HEK293T (cell line): ENCODE measurements around the gene METTL16.

ENCODE experiments used
- CTCF ChIA-PET: fragments of 350-600 bp; formaldehyde crosslinking; extraction: SDS; loops from one replicate; lab custom pipeline; 2021; ENCODE audit warnings: antibody characterized with exemption, inconsistent platforms; lab: Yijun Ruan, JAX
- POLR2A ChIA-PET: fragments of 350-600 bp; formaldehyde crosslinking; extraction: SDS; loops from one replicate; lab custom pipeline; 2020; ENCODE audit warnings: antibody characterized with exemption, inconsistent platforms; lab: Yijun Ruan, JAX
- DNase-seq: peaks from one replicate; pipeline ENCODE4 v3.0.0; 2012; ENCODE audit warnings: mixed read lengths; ENCODE audit errors: extremely low spot score
- ARNT ChIP-seq: fragments of 450-650 bp; IDR thresholded peaks from 2 replicates; pipeline ENCODE4 v1.6.1; 2017; ENCODE audit warnings: mild to moderate bottlenecking
- BHLHE40 ChIP-seq: fragments of 450-650 bp; IDR thresholded peaks from 2 replicates; pipeline ENCODE4 v1.6.1; 2016; ENCODE audit warnings: mild to moderate bottlenecking, moderate library complexity, borderline replicate concordance
- CTBP1 ChIP-seq: fragments of 450-650 bp; IDR thresholded peaks from 2 replicates; pipeline ENCODE4 v1.6.1; 2016; ENCODE audit warnings: borderline replicate concordance
- ELF4 ChIP-seq: fragments of 450-650 bp; IDR thresholded peaks from 2 replicates; pipeline ENCODE4 v1.6.1; 2017; ENCODE audit warnings: antibody characterized with exemption
- FOXA1 ChIP-seq: fragments of 450-650 bp; IDR thresholded peaks from 2 replicates; pipeline ENCODE4 v1.6.1; 2016; ENCODE audit warnings: mild to moderate bottlenecking
- FOXK2 ChIP-seq: fragments of 450-650 bp; IDR thresholded peaks from 2 replicates; pipeline ENCODE4 v1.6.1; 2016; ENCODE audit warnings: mild to moderate bottlenecking
- FOXM1 ChIP-seq: fragments of 450-650 bp; IDR thresholded peaks from 2 replicates; pipeline ENCODE4 v1.6.1; 2017; ENCODE audit warnings: mild to moderate bottlenecking, borderline replicate concordance
- HDGF ChIP-seq: fragments of 450-650 bp; IDR thresholded peaks from 2 replicates; pipeline ENCODE4 v1.6.1; 2017; ENCODE audit warnings: antibody characterized with exemption, borderline replicate concordance
- L3MBTL2 ChIP-seq: fragments of 450-650 bp; conservative IDR thresholded peaks from 2 replicates; pipeline ENCODE4 v1.6.1; 2016; ENCODE audit warnings: mild to moderate bottlenecking
- LEF1 ChIP-seq: fragments of 450-650 bp; IDR thresholded peaks from 2 replicates; pipeline ENCODE4 v1.6.1; 2017; ENCODE audit warnings: mild to moderate bottlenecking, borderline replicate concordance
- NFRKB ChIP-seq: fragments of 450-650 bp; IDR thresholded peaks from 2 replicates; pipeline ENCODE4 v1.6.1; 2016; ENCODE audit warnings: mild to moderate bottlenecking, moderate library complexity
- SP1 ChIP-seq: fragments of 450-650 bp; IDR thresholded peaks from 2 replicates; pipeline ENCODE4 v1.6.1; 2017
- SUZ12 ChIP-seq: fragments of 450-650 bp; IDR thresholded peaks from 2 replicates; pipeline ENCODE4 v1.6.1; 2016; ENCODE audit warnings: mild to moderate bottlenecking
- TARDBP ChIP-seq: fragments of 450-650 bp; IDR thresholded peaks from 2 replicates; pipeline ENCODE4 v1.6.1; 2016
- ZNF384 ChIP-seq: fragments of 450-650 bp; IDR thresholded peaks from 2 replicates; pipeline ENCODE4 v1.6.1; 2016
- TF ChIP-seq, protein P1 (sequence below): fragments of 450-650 bp; IDR thresholded peaks from 2 replicates; pipeline ENCODE4 v1.6.1; 2016

Gene METTL16

GRCh38 chr17:2481760-2482159 is 29.9 kb downstream of the METTL16 start:
- no peak for DNase-seq
- POLR2A ChIA-PET = no interaction called here
- no peak for TF ChIP-seq TARDBP
- TF ChIP-seq FOXM1 = no peak
- TF ChIP-seq CTBP1 = no peak
- no peak for TF ChIP-seq LEF1
- TF ChIP-seq SP1 = no peak
- TF ChIP-seq L3MBTL2 = no peak
- no peak for TF ChIP-seq HDGF
- no peak for TF ChIP-seq NFRKB
- TF ChIP-seq, protein P1, sequence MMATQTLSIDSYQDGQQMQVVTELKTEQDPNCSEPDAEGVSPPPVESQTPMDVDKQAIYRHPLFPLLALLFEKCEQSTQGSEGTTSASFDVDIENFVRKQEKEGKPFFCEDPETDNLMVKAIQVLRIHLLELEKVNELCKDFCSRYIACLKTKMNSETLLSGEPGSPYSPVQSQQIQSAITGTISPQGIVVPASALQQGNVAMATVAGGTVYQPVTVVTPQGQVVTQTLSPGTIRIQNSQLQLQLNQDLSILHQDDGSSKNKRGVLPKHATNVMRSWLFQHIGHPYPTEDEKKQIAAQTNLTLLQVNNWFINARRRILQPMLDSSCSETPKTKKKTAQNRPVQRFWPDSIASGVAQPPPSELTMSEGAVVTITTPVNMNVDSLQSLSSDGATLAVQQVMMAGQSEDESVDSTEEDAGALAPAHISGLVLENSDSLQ = no peak
- TF ChIP-seq FOXA1 = no peak
- TF ChIP-seq ZNF384 = no peak
- TF ChIP-seq ARNT = no peak
- TF ChIP-seq ELF4 = no peak
- TF ChIP-seq FOXK2 = no peak
- no peak for TF ChIP-seq BHLHE40
- TF ChIP-seq SUZ12 = no peak
- CTCF ChIA-PET = no interaction called here

DNA sequence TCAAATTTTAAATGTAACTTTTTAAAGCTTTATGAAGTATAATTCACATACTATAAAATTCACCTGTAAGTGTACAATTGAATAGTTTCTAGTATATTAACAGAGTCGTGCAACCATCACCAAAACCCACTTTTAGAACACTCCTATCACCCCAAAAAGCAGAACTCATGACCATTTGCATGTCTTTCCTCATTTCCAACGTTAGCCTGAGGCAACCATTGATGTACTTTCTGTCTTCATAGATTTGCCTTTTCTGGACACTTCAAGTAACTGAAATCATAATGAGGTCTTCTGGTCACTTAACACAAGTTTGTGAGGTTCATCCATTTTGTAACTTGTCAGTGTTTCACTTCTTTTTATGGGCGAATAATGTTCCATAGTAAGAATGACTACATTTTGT is 33.2 kb downstream of the METTL16 start:
- TF ChIP-seq SUZ12 (no peak), ARNT (no peak)
- ChIA-PET POLR2A (no interaction called here), CTCF (no interaction called here)
- DNase-seq = no peak

DNA sequence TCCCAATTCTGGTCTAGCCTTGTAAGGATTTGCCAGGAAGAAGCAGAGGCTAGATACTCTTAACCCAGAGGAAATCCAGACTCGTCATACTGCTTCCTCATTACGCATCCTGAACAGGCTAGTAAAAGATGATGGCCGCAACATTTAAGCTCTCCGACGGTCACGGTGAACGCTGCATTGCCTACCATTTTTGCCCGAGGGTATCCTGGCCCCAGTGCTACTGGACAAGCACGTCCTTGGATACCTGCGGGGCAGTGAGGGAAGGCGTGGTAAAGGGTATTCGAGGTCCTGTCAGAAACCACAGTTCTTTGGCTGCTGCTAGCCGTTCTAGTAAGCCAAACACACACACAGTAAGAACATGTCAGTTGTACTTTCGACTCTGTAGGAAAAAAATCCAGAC is 36.6 kb downstream of the METTL16 start:
- CTCF ChIA-PET = interaction anchor here (0.5 kb wide), 1 partner anchor 115 kb away, joined by 4 read pairs; no protein-coding TSS in a partner anchor
- POLR2A ChIA-PET = no interaction called here
- TF ChIP-seq SUZ12 = no peak
- no peak for TF ChIP-seq FOXK2
- TF ChIP-seq LEF1 = no peak
- no peak for TF ChIP-seq ELF4
- TF ChIP-seq ARNT = no peak
- no peak for TF ChIP-seq ZNF384
- TF ChIP-seq L3MBTL2 = no peak
- DNase-seq = no peak

- CTCF ChIA-PET = interaction anchor here (0.5 kb wide), 1 partner anchor 116 kb away, joined by 4 read pairs; no protein-coding TSS in a partner anchor
- DNase-seq = no peak
- no peak for TF ChIP-seq SP1
- POLR2A ChIA-PET = no interaction called here
These were observed 37.3 kb downstream of the METTL16 start for GRCh38 chr17:2474371-2474770.

- TF ChIP-seq TARDBP = no peak
- no peak for TF ChIP-seq LEF1
- TF ChIP-seq ZNF384 = no peak
- TF ChIP-seq SUZ12 = no peak
- TF ChIP-seq NFRKB = no peak
- no peak for TF ChIP-seq FOXM1
- TF ChIP-seq SP1 = no peak
- no peak for TF ChIP-seq ARNT
- TF ChIP-seq FOXA1 = no peak
- TF ChIP-seq, protein P1 = no peak
- TF ChIP-seq HDGF = no peak
- no peak for TF ChIP-seq FOXK2
- TF ChIP-seq ELF4 = no peak
- no peak for TF ChIP-seq L3MBTL2
- no peak for TF ChIP-seq CTBP1
- TF ChIP-seq BHLHE40 = no peak
- ChIA-PET CTCF (no interaction called here), POLR2A (no interaction called here)
- DNase-seq = no peak
These were observed 43.4 kb downstream of the METTL16 start for GRCh38 chr17:2468270-2468669.

- POLR2A ChIA-PET = no interaction called here
- DNase-seq = no peak
- TF ChIP-seq ZNF384 = no peak
- no peak for TF ChIP-seq SUZ12
- TF ChIP-seq ELF4 = no peak
- no peak for TF ChIP-seq HDGF
- no peak for TF ChIP-seq ARNT
- TF ChIP-seq FOXK2 = no peak
- TF ChIP-seq L3MBTL2 = no peak
- TF ChIP-seq, protein P1 = no peak
- TF ChIP-seq BHLHE40 = no peak
- no peak for TF ChIP-seq CTBP1
- TF ChIP-seq NFRKB = no peak
- TF ChIP-seq TARDBP = no peak
- TF ChIP-seq FOXA1 = no peak
- TF ChIP-seq LEF1 = no peak
- no peak for TF ChIP-seq SP1
- TF ChIP-seq FOXM1 = no peak
- CTCF ChIA-PET = interaction anchor here (0.6 to 1.0 kb wide), 2 partner anchors 15 to 85 kb away, joined by 3 read pairs; no protein-coding TSS in a partner anchor
These were observed 44.8 kb downstream of the METTL16 start for GRCh38 chr17:2466931-2467330.

DNA sequence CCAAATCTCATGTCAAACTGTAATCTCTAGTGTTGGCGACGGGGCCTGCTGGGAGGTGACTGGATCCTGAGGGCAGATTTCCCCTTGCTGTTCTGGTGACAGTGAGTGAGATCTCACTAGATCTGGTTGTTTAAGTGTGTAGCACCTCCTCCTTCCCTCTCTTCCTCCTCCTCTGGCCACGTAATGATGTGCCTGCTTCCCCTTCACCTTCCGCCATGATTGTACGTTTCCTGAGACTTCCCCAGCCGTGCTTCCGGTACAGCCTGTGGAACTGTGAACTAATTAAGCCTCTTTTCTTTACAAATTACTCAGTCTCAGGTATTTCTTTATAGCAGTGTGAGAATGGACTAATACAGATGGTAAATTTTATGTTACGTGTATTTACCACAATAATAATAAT is 49.2 kb downstream of the METTL16 start:
- no peak for DNase-seq
- POLR2A ChIA-PET = no interaction called here
- TF ChIP-seq ARNT (no peak), HDGF (no peak), SUZ12 (no peak), L3MBTL2 (no peak), LEF1 (no peak), ZNF384 (no peak), SP1 (no peak), FOXK2 (no peak), NFRKB (no peak), CTBP1 (no peak), FOXM1 (no peak), BHLHE40 (no peak), ELF4 (no peak), FOXA1 (no peak)
- TF ChIP-seq, protein P1 = no peak
- CTCF ChIA-PET = no interaction called here
